ENCODE data around the gene PTRH1. TPM values are rescaled to one million over a fixed set of nuclear protein-coding genes. Genes with fewer than 3 reads are reported as not detected.

Gene PTRH1
- total and polyA plus RNA-seq, 2 donors from 2014 or later, result 20.5 to 41.3 TPM

DNA sequence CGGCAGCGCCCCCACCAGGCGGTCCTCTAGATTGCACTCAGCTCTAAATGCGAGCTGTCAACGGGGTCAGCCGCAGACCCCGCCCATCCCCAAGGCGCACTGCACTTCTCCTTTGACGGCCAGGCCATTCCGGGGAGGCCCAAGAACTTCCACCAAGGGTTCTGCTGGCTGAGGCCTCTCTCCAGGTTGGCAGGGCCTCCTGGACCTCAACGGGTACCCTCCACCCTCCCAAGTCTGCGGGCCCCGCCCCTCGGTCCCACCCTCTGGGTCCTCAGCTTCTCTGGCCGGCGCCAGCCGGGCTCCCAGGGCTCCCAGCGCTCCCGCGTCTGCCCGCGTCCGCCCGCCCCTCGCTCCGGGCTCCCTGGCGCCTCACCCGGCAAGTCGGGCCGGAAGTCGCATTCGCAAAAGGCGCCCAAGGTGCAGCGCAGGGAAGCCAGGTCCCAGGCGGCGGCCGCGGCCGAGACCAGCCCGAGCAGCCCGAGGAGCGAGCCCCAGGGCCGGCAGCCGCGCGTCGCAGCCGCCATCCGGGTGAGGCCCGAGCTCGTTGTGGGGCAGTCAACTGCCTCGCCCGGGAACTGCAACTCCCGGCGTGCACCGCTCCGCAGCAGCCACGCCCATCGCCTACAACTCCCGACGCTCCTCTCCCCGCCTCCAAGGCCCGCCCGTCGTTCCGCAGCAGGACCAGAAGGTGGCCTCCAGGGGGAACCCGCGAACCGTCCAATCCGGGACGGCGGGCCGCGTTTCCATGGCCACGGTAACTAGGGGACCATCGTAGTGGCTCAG lies 19.5 kb upstream of the PTRH1 start, which contains the start of gene TOR2A:
Gene TOR2A, minus strand, starts transcription at position 548 of the 783 bp plus-strand sequence. Its CDS starts 24 bp downstream, at position 524.
- H3K36me3 ChIP-seq (ENCODE audit: control insufficient read depth in 2 of 3, insufficient read depth in 3 of 3, low read length in 3 of 3), result no peaks in the 10 kb centered on the region
- H3K9me3 ChIP-seq (ENCODE audit: control insufficient read depth in 2 of 3, insufficient read depth in 1 of 3, low read length in 3 of 3), result no peaks in the 10 kb centered on the region
- H3K9ac ChIP-seq (ENCODE audit: low read length in 3 of 3), result peak within 1 kb of the TSS in 2 of 3 donors; percentile 23 to 69
- peak within 1 kb of the TSS; percentile 51 to 80 (median 57) for H3K4me3 ChIP-seq (ENCODE audit: low read length in 3 of 3)
- intact Hi-C loops (cut with DNase I), result no loop called here
- TF ChIP-seq, protein P1, sequence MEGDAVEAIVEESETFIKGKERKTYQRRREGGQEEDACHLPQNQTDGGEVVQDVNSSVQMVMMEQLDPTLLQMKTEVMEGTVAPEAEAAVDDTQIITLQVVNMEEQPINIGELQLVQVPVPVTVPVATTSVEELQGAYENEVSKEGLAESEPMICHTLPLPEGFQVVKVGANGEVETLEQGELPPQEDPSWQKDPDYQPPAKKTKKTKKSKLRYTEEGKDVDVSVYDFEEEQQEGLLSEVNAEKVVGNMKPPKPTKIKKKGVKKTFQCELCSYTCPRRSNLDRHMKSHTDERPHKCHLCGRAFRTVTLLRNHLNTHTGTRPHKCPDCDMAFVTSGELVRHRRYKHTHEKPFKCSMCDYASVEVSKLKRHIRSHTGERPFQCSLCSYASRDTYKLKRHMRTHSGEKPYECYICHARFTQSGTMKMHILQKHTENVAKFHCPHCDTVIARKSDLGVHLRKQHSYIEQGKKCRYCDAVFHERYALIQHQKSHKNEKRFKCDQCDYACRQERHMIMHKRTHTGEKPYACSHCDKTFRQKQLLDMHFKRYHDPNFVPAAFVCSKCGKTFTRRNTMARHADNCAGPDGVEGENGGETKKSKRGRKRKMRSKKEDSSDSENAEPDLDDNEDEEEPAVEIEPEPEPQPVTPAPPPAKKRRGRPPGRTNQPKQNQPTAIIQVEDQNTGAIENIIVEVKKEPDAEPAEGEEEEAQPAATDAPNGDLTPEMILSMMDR (IDR thresholded peaks at IDR 0.05; ENCODE audit: borderline replicate concordance, extremely low read depth, insufficient read depth), result peak; percentile 99
- peak within 1 kb of the TSS; percentile 83 to 95 for H3K27ac ChIP-seq (ENCODE audit: low read depth in 2 of 2, low read length in 2 of 2)
- DNase-seq (peak; percentile 99), FAIRE-seq (peak; percentile 82)
- peaks cover 0 to 10% (median 7%) of the 10 kb centered on the region in 3 donors for H3K4me1 ChIP-seq (ENCODE audit: control insufficient read depth in 2 of 3, insufficient read depth in 2 of 3, low read depth in 1 of 3, low read length in 3 of 3)
- H3K27me3 ChIP-seq (ENCODE audit: control insufficient read depth, insufficient read depth, low read length), result no peaks in the 10 kb centered on the region

DNA sequence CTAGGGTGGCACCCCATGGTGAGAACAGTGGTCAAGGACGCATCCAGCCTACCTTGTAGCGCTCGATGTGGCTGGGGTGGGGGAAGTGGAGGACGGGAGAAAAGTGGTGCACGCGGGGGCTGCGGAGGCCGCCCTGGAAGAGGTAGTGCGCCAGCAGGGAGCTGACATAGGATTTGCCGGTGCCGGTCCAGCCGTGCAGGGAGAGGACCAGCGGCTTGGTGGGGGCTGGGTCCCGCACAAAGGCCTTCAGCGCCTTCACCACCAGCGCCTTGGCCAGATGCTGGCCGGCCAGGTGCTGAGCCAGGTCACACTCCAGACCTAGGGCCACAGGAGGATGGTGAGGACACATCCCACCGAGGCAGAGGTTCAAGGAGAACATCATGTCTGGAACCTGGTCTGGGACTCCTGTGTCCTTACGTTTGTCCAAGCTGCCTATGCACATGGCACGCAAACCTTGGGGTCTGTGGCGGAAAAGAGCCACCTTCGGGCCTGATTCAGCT lies 18.8 kb upstream of the PTRH1 start:
- H3K9ac ChIP-seq (ENCODE audit: low read length in 3 of 3), result peak overlapping the region in 2 of 3 donors; percentile 23 to 69
- peak overlapping the region in 1 of 2 donors; percentile 95 for H3K27ac ChIP-seq (ENCODE audit: low read depth in 2 of 2, low read length in 2 of 2)
- H3K27me3 ChIP-seq (ENCODE audit: control insufficient read depth, insufficient read depth, low read length), result no peaks in the 10 kb centered on the region
- no peaks in the 10 kb centered on the region for H3K9me3 ChIP-seq (ENCODE audit: control insufficient read depth in 2 of 3, insufficient read depth in 1 of 3, low read length in 3 of 3)
- TF ChIP-seq, protein P1 (IDR thresholded peaks at IDR 0.05; ENCODE audit: borderline replicate concordance, extremely low read depth, insufficient read depth), result no peak
- H3K4me1 ChIP-seq (ENCODE audit: control insufficient read depth in 2 of 3, insufficient read depth in 2 of 3, low read depth in 1 of 3, low read length in 3 of 3), result peaks cover 0 to 10% (median 7%) of the 10 kb centered on the region in 3 donors
- peak overlapping the region; percentile 51 to 80 (median 57) for H3K4me3 ChIP-seq (ENCODE audit: low read length in 3 of 3)
- no peak for FAIRE-seq
- intact Hi-C loops (cut with DNase I), result no loop called here
- H3K36me3 ChIP-seq (ENCODE audit: control insufficient read depth in 2 of 3, insufficient read depth in 3 of 3, low read length in 3 of 3), result no peaks in the 10 kb centered on the region
- DNase-seq, result peak in 1 of 5 donors; percentile 84

DNA sequence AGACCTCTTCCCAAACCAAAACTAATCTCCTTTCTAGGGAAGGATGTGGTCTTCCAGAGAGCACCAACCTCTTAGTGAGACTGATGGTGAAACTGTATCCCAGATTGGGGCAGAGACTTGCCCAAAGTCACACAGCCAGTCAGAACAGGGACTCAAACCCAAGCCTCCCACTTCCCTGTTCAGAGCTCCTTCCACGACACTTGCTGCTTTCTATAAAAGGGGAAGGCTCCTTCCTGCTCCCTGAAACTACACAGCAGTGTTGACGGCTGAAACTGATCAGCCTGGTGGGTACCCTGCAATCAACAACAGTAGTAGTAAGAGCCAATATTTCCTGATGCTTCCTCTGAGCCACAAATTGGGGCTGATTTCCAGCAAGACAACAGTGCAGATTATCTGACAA lies 18.2 kb upstream of the PTRH1 start:
- Histone ChIP-seq H3K27ac (ENCODE audit: low read depth in 2 of 2, low read length in 2 of 2) (no peak overlapping the region), H3K36me3 (ENCODE audit: control insufficient read depth in 2 of 3, insufficient read depth in 3 of 3, low read length in 3 of 3) (no peaks in the 10 kb centered on the region), H3K4me3 (ENCODE audit: low read length in 3 of 3) (no peak overlapping the region), H3K27me3 (ENCODE audit: control insufficient read depth, insufficient read depth, low read length) (no peaks in the 10 kb centered on the region), H3K4me1 (ENCODE audit: control insufficient read depth in 2 of 3, insufficient read depth in 2 of 3, low read depth in 1 of 3, low read length in 3 of 3) (peaks cover 0 to 10% (median 7%) of the 10 kb centered on the region in 3 donors), H3K9ac (ENCODE audit: low read length in 3 of 3) (no peak overlapping the region), H3K9me3 (ENCODE audit: control insufficient read depth in 2 of 3, insufficient read depth in 1 of 3, low read length in 3 of 3) (no peaks in the 10 kb centered on the region)
- TF ChIP-seq, protein P1 (IDR thresholded peaks at IDR 0.05; ENCODE audit: borderline replicate concordance, extremely low read depth, insufficient read depth), result no peak
- FAIRE-seq (no peak), DNase-seq (no peak)
- intact Hi-C loops (cut with DNase I), result no loop called here
